KMS-11 (cell line): ENCODE data around the gene FAM222A.

Experiments
- H2AFZ ChIP-seq: fragments of 200-600 bp; sonication (generic); 2 replicates; pipeline ENCODE4 v1.6.1; 2016; ENCODE audit warnings: antibody characterized with exemption, mixed run types, low read depth
- H3K27ac ChIP-seq: fragments of 200-600 bp; sonication (generic); 2 replicates; pipeline ENCODE4 v1.6.1; 2016; ENCODE audit warnings: mild to moderate bottlenecking, mixed run types
- H3K27me3 ChIP-seq: fragments of 200-600 bp; sonication (generic); 2 replicates; pipeline ENCODE4 v1.6.1; 2017; ENCODE audit warnings: mild to moderate bottlenecking, low read depth, mixed run types, moderate library complexity; ENCODE audit not compliant: insufficient read depth
- H3K36me3 ChIP-seq: fragments of 200-600 bp; sonication (generic); 2 replicates; pipeline ENCODE4 v1.6.1; 2017; ENCODE audit warnings: mild to moderate bottlenecking, mixed run types; ENCODE audit not compliant: insufficient read depth
- H3K4me1 ChIP-seq: fragments of 200-600 bp; sonication (generic); 2 replicates; pipeline ENCODE4 v1.6.1; 2016; ENCODE audit warnings: mild to moderate bottlenecking, low read depth, mixed run types; ENCODE audit not compliant: poor library complexity, severe bottlenecking
- H3K4me2 ChIP-seq: fragments of 200-600 bp; sonication (generic); 2 replicates; pipeline ENCODE4 v1.7.0; 2016; ENCODE audit warnings: mild to moderate bottlenecking, mixed run types
- H3K4me3 ChIP-seq: fragments of 200-600 bp; sonication (generic); IDR thresholded peaks from 2 replicates; pipeline ENCODE4 v1.6.1; 2017; ENCODE audit warnings: low read depth, low read length, mixed read lengths; ENCODE audit not compliant: insufficient read depth
- H3K79me2 ChIP-seq: fragments of 200-600 bp; sonication (generic); 2 replicates; pipeline ENCODE4 v1.6.1; 2016; ENCODE audit warnings: low read depth, mixed run types; ENCODE audit not compliant: insufficient read depth
- H3K9ac ChIP-seq: fragments of 200-600 bp; sonication (generic); 2 replicates; pipeline ENCODE4 v1.6.1; 2016; ENCODE audit warnings: mild to moderate bottlenecking, mixed run types
- H4K20me1 ChIP-seq: fragments of 200-600 bp; sonication (generic); 2 replicates; pipeline ENCODE4 v1.6.1; 2016; ENCODE audit warnings: mild to moderate bottlenecking, mixed run types; ENCODE audit not compliant: insufficient read depth
- TF ChIP-seq, protein P1 (sequence below): fragments of 200-600 bp; sonication (generic); conservative IDR thresholded peaks from 2 replicates; pipeline ENCODE4 v1.6.1; 2017; ENCODE audit warnings: low read depth, mild to moderate bottlenecking, antibody characterized with exemption, low read length, moderate library complexity, mixed read lengths

Gene FAM222A

DNA sequence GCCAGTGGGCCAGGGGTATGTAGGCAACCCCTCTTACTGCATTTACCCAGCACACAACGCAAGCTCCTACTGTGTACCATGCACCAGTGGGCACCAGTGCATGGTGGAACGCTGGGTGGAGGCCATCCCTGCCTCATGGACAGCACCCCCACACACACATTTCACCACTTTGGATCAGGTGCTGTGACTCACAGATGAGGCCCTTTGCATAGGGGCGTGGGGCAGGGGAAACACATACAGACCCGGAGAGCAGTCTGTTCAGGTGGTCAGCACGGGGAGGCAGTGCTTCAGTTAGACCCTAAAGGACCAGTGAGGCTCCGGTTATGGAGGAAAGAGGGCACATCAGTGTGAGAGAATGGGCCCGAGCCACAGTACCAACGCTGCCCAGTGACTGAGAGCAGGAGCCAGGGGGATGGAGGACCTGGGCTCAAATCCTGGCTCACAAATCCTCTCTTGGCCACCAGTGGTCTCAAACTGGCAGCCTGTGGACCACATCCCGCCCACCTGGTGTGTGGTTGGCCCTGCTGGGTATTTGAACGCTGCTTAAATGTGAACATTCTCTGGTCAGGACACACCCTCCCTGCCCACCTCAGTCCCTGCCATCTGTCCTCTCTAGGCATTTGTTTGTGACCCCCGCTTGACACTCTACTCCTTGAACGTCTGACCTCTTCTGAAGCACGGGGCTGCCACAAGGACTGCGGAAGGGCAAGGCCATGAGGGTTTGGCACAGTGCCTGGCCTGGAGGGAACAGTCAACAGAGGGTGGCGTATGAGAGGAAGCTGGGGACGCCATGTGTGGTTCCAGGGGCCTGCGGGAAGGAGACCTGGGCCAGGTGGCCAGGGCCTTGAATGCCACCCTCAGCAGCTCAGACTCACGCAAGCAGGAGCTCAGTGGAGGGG lies 46.7 kb downstream of the FAM222A start:
- Histone ChIP-seq H4K20me1 (no peaks in the 10 kb centered on the region), H2AFZ (no peak overlapping the region), H3K27me3 (no peaks in the 10 kb centered on the region), H3K4me1 (no peaks in the 10 kb centered on the region), H3K27ac (no peak overlapping the region), H3K4me2 (no peak overlapping the region), H3K79me2 (no peaks in the 10 kb centered on the region), H3K36me3 (no peaks in the 10 kb centered on the region), H3K4me3 (no peak overlapping the region), H3K9ac (no peak overlapping the region)
- TF ChIP-seq, protein P1, sequence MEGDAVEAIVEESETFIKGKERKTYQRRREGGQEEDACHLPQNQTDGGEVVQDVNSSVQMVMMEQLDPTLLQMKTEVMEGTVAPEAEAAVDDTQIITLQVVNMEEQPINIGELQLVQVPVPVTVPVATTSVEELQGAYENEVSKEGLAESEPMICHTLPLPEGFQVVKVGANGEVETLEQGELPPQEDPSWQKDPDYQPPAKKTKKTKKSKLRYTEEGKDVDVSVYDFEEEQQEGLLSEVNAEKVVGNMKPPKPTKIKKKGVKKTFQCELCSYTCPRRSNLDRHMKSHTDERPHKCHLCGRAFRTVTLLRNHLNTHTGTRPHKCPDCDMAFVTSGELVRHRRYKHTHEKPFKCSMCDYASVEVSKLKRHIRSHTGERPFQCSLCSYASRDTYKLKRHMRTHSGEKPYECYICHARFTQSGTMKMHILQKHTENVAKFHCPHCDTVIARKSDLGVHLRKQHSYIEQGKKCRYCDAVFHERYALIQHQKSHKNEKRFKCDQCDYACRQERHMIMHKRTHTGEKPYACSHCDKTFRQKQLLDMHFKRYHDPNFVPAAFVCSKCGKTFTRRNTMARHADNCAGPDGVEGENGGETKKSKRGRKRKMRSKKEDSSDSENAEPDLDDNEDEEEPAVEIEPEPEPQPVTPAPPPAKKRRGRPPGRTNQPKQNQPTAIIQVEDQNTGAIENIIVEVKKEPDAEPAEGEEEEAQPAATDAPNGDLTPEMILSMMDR: no peak

DNA sequence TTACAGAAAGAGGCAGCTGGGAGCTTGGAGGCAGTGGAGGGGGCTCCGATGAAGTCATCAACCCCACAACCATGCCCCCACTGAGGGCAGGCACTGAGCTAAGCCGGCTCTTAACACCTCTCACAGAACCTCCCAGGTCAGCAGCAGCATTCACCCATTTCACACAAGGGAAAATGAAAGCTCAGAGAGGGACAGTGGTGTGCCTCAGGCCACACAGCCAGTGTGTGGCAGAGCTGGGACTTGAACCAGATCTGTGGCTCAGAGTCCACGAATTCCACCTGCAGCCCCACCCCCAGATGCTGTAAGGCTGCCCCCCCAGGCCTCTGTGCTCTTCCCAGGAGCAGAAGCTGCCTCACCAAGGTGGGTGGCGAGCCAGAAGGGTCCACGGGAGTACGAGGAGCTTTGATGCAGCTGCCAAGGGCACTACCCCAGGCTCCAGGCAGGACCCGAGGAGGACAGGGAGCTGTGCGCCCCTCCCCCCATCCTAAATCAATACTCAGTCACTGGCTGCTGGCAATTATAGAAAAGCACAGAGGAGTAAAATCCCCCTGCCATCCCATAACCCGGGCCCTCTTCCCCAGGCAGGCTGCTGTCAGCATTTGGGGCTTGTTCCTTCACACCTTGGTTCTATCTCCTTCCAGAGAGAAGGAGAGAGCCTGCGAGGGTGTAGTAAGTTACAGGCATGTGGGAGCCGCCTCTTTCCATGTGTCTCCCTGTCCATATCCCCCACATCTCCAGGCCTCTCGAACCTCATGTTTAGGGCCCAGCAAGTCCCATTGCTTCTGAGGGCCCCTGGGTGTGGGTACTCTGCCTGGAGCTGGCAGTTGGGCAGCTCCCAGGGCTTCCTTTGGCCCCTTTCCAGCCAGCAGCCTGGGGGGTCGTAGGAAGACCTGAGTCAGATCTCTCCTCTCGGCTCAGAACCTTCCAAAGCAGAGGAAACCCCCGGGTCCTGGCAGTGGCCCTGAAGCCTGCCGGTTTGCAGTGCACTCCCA lies 47.6 kb downstream of the FAM222A start:
- Histone ChIP-seq H3K4me3 (no peak overlapping the region), H3K27me3 (no peaks in the 10 kb centered on the region), H3K4me1 (no peaks in the 10 kb centered on the region), H3K9ac (no peak overlapping the region), H4K20me1 (no peaks in the 10 kb centered on the region), H3K36me3 (no peaks in the 10 kb centered on the region), H3K4me2 (no peak overlapping the region), H2AFZ (no peak overlapping the region), H3K27ac (no peak overlapping the region), H3K79me2 (no peaks in the 10 kb centered on the region)
- TF ChIP-seq, protein P1: no peak

DNA sequence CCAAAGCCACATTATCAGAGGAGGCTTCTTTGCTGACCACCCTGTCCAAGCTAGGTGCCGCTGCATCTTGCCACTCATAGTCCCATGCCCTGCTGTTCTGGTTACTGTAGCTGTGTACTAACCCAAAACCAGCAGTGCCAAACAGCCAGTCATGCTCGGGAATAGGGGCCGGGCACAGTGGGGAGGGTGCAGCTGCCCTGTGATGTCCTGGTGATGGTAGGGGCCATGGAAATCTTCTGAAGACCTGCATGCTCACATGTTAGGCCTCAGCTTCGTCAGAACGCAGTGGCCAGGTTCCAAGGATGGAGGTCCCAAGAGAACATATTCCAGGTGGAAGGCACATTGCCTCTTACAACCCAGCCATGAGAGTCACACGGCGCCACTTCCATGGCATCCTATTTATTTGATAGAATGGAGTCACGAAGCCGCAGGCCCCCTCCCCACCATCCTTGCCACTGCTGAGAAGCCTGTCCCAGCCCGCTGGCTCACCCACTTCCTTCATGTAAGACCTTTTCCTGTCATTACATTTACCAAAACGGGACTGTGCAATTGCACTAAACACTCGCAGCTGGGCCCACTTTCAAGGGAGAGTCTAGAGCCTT lies 48.5 kb downstream of the FAM222A start:
- no peak overlapping the region for H3K4me3 ChIP-seq
- no peaks in the 10 kb centered on the region for H3K79me2 ChIP-seq
- H3K36me3 ChIP-seq: no peaks in the 10 kb centered on the region
- H3K27me3 ChIP-seq: no peaks in the 10 kb centered on the region
- H4K20me1 ChIP-seq: no peaks in the 10 kb centered on the region
- no peak overlapping the region for H3K27ac ChIP-seq
- H2AFZ ChIP-seq: no peak overlapping the region
- H3K9ac ChIP-seq: no peak overlapping the region
- TF ChIP-seq, protein P1: no peak
- no peaks in the 10 kb centered on the region for H3K4me1 ChIP-seq
- H3K4me2 ChIP-seq: no peak overlapping the region

DNA sequence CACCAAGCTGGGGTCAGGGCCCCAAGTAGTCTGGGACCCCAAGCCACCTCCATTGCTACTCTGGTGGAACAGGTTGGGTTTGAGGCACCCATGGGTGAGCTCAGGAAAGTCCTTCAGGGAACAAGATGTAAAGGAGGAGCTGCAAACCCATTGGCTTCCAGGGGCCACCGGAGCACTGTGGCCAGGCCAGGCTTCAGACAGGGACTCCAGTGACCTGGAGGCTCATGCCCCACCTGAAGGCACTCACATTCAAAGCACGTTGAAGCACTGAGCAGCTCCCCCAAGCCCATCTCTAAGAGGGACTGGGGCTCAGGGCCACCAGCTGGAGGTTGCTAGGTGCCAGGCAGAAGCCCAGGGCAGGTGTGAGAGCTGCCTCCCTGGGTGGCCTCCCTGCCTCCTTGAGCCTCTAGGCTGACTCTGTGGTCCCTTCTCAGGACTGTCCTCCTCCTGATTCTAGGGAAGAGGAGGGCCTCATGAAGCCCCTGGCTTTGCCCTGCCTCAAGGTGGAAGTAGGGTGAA lies 49.1 kb downstream of the FAM222A start:
- Histone ChIP-seq H3K27me3 (no peaks in the 10 kb centered on the region), H3K79me2 (no peaks in the 10 kb centered on the region), H2AFZ (no peak overlapping the region), H3K27ac (no peak overlapping the region), H4K20me1 (no peaks in the 10 kb centered on the region), H3K9ac (no peak overlapping the region), H3K4me3 (no peak overlapping the region), H3K36me3 (no peaks in the 10 kb centered on the region), H3K4me1 (no peaks in the 10 kb centered on the region), H3K4me2 (no peak overlapping the region)
- TF ChIP-seq, protein P1: no peak
